Neuron (in vitro differentiated cells): Measurements from ENCODE around the gene MEF2B.
A peak's percentile ranks its signal among the peaks of the same experiment; 100 is the strongest.

ENCODE experiments used
- H2AFZ ChIP-seq: one replicate; pipeline ENCODE4 v1.6.1; 2013; ENCODE audit warnings: low read depth, mild to moderate bottlenecking, inconsistent platforms, low read length, moderate library complexity
- H3K27me3 ChIP-seq: one replicate; pipeline ENCODE4 v1.6.1; 2013; ENCODE audit warnings: low read length; ENCODE audit not compliant: insufficient read depth
- H3K36me3 ChIP-seq: one replicate; pipeline ENCODE4 v1.6.1; 2013; ENCODE audit warnings: low read length; ENCODE audit not compliant: insufficient read depth
- H3K4me1 ChIP-seq: one replicate; pipeline ENCODE4 v1.6.1; 2013; ENCODE audit warnings: low read length; ENCODE audit not compliant: insufficient read depth
- H3K4me3 ChIP-seq: 2 replicates; pipeline ENCODE4 v1.5.1; 2013; ENCODE audit warnings: mild to moderate bottlenecking, low read length, moderate library complexity
- H3K9me3 ChIP-seq: one replicate; pipeline ENCODE4 v1.6.1; 2013; ENCODE audit warnings: low read length

Gene MEF2B

DNA sequence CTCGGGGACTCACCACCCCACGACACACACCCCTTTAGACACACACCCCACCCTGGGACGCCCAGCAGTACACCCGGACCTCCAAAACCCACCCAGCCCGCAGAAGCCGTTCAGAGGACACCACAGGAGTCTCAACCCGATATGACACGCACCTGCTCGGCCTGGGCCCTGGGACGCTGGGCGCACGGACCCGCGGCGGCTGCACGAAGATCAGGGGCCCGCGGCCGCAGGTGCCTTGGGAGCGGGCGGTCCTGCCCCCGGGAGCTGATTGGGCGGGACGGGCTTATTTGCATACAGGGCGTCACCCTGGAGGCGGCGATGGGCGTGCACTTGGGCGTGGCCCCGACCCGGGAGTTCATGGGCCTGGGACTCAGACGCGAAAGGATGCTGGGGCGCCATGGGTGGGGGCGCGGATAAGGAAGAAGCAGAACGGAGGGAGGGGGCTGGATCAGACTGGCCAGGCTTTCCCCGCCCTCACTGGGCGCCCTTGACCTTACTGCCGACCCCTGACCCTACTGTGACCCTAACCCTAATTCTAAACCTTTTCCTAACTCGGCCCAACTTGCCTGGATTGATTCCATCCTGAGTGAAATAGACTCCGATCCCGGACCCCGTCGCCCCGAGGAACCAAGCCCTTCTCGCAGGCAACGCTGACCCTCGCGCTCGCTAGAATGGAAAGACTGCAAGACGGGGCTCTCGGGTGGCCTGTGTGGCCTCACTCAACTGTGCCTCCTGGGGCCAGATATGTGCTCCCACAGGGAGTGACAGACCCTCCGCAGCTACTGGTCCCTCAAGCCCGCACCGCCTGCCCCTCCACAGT lies at the start of gene MEF2B:
MEF2B (minus strand) TSS at position 211 of the 820 bp plus-strand sequence. CDS start 19,528 bp downstream, outside the sequence.
- Histone ChIP-seq H2AFZ (no peak within 1 kb of the TSS), H3K4me3 (no peak within 1 kb of the TSS), H3K9me3 (no peaks in the 10 kb centered on the region)

DNA sequence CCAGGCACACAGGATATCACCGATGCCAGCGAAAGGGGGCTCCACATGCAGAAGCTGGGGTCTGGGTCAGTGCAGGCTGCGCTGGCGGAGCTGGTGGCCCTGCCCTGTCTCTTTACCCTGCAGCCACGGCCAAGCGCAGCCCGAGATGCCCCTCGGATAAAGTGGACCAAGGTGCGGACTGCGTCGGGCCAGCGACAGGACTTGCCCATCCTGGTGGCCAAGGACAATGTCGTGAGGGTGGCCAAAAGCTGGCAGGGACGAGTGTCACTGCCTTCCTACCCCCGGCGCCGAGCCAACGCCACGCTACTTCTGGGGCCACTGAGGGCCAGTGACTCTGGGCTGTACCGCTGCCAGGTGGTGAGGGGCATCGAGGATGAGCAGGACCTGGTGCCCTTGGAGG lies 48.8 kb upstream of the MEF2B start:
- Histone ChIP-seq H2AFZ (no peak overlapping the region), H3K9me3 (peaks cover 3% of the 10 kb centered on the region), H3K4me3 (no peak overlapping the region)

More for the DNA sequence above, at the start of gene MEF2B:
- H3K36me3 ChIP-seq, result no peaks in the 10 kb centered on the region
- H3K4me1 ChIP-seq, result no peaks in the 10 kb centered on the region
- H3K27me3 ChIP-seq, result no peaks in the 10 kb centered on the region

DNA sequence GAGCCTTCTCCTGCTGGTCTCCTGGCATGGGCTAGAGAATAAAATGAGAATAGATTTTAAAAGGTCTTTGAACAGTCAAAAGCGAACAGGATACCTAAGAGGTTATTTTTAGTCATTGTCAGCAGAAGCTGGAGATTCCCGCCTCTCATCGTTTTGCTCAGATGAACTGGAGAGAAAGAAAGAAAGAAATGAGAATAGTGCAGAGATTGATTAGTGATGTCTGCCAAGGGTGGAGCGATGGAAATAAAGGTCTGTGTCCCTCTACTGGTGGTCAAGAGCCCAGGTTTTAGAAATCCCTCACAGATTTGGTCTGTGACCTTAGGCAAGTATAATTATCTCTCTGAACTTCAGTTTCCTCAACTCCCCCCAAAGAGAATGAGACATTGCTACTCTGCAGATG lies 47.0 kb upstream of the MEF2B start:
- no peak overlapping the region for H2AFZ ChIP-seq
- no peak overlapping the region for H3K4me3 ChIP-seq
- no peaks in the 10 kb centered on the region for H3K9me3 ChIP-seq
- peaks cover 31% of the 10 kb centered on the region for H3K36me3 ChIP-seq
- peaks cover 27% of the 10 kb centered on the region for H3K4me1 ChIP-seq
- H3K27me3 ChIP-seq, result no peaks in the 10 kb centered on the region

More for the DNA sequence above, 48.8 kb upstream of the MEF2B start:
- peaks cover 45% of the 10 kb centered on the region for H3K36me3 ChIP-seq
- H3K27me3 ChIP-seq, result no peaks in the 10 kb centered on the region
- H3K4me1 ChIP-seq, result peaks cover 10% of the 10 kb centered on the region

DNA sequence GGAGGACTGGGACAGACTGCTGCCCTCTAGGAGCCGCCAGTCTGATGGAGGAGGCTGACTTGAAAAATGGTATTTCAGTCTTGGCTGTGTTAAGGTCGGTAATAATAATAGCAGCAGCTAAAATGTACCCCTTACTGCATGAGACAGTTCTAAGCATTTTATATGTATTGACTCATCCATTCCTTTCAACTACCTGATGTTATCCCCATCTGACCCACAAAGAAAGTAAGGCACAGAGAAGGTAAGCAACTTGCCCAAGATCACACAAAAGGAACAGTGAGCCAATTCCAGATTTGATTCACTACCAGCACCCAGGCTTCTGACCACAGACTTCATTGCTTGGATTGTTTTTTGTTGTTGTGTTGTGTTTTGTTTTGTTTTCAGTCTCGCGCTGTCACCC lies 45.7 kb upstream of the MEF2B start:
- Histone ChIP-seq H2AFZ (no peak overlapping the region), H3K4me3 (no peak overlapping the region), H3K9me3 (no peaks in the 10 kb centered on the region), H3K36me3 (peaks cover 20% of the 10 kb centered on the region), H3K27me3 (no peaks in the 10 kb centered on the region), H3K4me1 (peaks cover 27% of the 10 kb centered on the region)

DNA sequence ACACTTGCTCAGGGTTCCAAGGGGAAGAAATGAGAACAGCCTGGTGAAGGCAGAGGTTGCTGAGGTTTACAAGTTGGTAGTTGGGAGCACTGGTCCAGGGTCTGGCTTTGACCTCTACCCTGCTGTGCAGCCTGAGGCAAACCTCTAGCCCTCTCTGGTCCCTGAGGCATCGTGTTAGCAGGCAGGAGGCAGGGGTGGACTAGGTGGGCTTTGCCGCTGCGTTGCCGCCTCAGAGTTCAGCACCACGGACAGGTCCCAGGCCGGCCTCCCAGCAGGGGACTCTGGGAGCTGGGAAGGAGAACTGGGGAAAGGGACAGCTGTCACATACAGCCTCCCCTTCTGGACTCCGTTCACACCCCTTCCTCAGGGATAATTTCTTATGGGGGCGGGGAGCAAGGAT lies 44.8 kb upstream of the MEF2B start:
- peaks cover 27% of the 10 kb centered on the region for H3K4me1 ChIP-seq
- no peaks in the 10 kb centered on the region for H3K9me3 ChIP-seq
- peaks cover 20% of the 10 kb centered on the region for H3K36me3 ChIP-seq
- H3K27me3 ChIP-seq, result no peaks in the 10 kb centered on the region
- no peak overlapping the region for H3K4me3 ChIP-seq
- H2AFZ ChIP-seq, result no peak overlapping the region

DNA sequence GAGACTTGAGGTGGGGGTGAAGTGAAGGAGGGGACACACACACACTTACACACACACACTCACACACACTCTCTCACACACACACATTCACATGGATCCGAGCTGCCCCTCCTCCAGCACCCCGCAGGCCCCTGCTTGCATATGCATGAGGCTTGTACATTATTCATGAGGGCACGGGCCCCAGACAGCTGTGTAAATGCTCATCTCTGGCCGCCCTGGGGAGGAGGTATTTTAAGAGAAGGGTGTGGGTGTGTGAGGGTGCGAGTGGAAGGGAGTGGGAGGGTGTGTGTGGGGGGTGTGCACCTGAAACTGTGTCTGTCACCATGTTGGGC lies 44.1 kb upstream of the MEF2B start:
- peaks cover 27% of the 10 kb centered on the region for H3K4me1 ChIP-seq
- H3K36me3 ChIP-seq, result peaks cover 17% of the 10 kb centered on the region
- H2AFZ ChIP-seq, result no peak overlapping the region
- H3K9me3 ChIP-seq, result no peaks in the 10 kb centered on the region
- H3K27me3 ChIP-seq, result no peaks in the 10 kb centered on the region
- H3K4me3 ChIP-seq, result peak overlapping the region; percentile 74

DNA sequence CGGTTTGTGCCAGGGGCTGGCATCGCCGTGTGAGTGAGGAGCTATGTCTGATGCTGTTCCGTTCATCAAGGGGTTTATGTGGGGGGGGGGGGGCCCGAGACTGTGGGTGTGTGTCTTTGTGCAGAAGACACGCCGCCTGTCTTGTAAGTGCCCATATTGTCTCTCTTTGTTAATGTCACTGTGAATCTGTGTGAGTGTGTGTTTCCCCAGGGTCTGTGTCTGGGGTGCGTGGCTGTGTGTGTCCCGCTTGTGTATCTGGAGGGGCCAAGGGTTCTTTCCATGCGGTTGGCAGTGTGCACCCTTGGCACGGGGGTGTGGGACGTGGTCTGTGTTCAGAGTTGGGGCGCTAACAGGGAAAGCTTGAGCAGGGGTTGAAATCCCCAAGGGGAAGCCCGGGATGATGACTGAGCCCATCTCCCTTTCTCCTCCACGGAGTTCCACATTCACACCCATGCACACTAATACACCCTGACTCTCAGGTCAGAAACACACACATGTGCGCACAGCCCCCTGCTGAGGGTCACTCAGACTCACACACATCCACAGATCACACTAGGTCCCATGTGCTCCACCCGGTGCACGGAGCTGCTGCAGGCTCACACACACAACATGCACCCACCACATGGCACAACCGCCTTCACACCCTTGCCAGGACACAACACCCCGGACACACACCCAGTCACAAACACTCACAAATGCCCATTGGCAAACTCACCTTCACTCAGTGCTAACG lies 43.5 kb upstream of the MEF2B start:
- Histone ChIP-seq H2AFZ (no peak overlapping the region), H3K4me3 (peak overlapping the region; percentile 74), H3K9me3 (no peaks in the 10 kb centered on the region), H3K36me3 (peaks cover 16% of the 10 kb centered on the region), H3K4me1 (peaks cover 27% of the 10 kb centered on the region), H3K27me3 (no peaks in the 10 kb centered on the region)

DNA sequence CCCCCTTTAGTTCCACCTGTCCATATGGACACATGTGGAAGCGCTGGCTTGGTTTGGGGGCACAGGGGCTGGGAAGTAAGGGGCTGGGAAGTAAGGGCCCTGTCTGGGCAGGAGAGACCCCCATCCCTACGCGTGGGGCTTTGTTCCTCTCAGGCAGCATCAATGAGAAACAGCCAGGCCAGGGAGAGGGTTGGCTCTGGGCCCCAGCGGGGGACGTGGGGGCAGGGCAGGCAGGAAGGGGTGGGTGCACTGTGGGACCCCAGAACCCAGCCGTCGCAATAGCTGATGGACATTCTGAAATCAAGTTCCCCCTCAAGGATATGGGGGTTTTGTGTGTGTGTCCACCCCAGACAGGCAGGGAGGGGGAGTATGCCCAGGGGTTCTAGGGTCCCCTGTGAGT lies 42.9 kb upstream of the MEF2B start:
- Histone ChIP-seq H3K9me3 (no peaks in the 10 kb centered on the region), H2AFZ (no peak overlapping the region), H3K27me3 (no peaks in the 10 kb centered on the region), H3K4me3 (peak overlapping the region; percentile 74), H3K4me1 (peaks cover 27% of the 10 kb centered on the region), H3K36me3 (peaks cover 16% of the 10 kb centered on the region)

DNA sequence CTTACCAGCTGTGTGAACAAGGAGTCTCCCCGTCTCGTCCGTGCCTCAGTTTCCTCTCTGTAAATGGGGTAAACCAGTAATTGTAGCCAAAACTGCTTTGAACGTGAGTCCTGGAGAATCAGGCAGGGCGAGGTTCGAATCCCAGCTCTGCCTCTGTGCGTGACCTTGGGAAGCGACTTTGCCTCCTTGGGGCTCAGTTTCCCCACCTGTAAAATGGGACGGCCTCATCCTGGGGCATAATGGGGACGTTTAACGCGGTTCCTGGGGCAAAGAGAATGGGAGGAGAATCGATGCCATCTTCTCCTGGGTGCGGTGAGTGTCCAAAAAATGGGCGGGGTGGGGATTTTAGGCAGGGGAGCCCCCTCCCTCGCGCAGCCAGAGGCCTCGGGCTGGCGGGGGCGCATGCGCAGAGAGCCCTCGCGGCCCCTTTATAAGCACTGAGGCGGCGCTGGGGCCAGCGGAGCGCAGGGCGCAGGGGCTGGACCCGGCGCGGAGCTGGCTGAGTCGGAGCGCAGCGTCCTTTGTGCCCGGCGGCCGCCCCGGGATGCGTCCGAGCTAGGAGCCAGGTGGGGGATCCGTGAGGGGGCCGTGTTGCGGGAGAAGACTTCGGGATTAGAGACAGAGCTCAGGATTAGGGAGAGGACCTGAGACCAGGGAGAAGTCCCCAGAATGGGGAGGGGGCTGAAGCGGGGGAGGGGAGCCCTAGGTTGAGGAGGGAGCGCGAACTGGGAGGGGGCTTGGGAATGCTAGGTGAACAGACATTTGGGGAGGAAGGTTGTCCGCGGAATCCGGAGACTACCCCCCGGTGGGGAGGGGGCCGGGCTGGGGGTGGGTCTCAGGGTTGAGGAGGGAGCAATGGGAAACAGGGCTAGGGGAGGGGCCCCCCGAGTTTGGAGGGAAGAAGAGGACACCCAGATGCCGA lies 41.7 kb upstream of the MEF2B start, which contains the start of gene NCAN:
NCAN (plus strand) TSS at position 460 of the 922 bp plus-strand sequence. CDS start 4,996 bp downstream, outside the sequence.
- peaks cover 31% of the 10 kb centered on the region for H3K4me1 ChIP-seq
- H2AFZ ChIP-seq, result peak within 1 kb of the TSS; percentile 7
- peaks cover 11% of the 10 kb centered on the region for H3K36me3 ChIP-seq
- no peaks in the 10 kb centered on the region for H3K9me3 ChIP-seq
- H3K27me3 ChIP-seq, result no peaks in the 10 kb centered on the region
- peak within 1 kb of the TSS; percentile 74 for H3K4me3 ChIP-seq

DNA sequence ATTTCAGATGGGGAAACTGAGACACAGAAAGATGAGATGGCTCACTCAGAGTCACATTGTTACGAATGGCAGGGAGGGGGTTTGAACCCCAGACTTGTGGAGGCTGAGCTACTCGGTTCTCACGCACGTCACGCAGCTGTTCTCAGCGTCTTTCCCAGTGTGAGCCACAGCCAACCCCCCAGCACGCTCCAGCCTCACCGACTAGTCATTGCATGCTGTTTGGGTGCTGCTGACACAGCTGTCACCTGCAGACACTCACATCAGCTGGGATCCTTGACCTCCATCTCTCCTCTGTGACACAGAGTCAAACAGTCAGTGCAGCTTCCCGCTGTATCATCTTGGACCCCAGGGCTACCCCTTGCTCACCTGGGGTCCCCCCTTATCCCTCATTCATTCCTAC lies 39.3 kb upstream of the MEF2B start:
- Histone ChIP-seq H3K4me1 (peaks cover 26% of the 10 kb centered on the region), H3K27me3 (no peaks in the 10 kb centered on the region), H3K9me3 (no peaks in the 10 kb centered on the region), H2AFZ (no peak overlapping the region), H3K4me3 (no peak overlapping the region), H3K36me3 (no peaks in the 10 kb centered on the region)

DNA sequence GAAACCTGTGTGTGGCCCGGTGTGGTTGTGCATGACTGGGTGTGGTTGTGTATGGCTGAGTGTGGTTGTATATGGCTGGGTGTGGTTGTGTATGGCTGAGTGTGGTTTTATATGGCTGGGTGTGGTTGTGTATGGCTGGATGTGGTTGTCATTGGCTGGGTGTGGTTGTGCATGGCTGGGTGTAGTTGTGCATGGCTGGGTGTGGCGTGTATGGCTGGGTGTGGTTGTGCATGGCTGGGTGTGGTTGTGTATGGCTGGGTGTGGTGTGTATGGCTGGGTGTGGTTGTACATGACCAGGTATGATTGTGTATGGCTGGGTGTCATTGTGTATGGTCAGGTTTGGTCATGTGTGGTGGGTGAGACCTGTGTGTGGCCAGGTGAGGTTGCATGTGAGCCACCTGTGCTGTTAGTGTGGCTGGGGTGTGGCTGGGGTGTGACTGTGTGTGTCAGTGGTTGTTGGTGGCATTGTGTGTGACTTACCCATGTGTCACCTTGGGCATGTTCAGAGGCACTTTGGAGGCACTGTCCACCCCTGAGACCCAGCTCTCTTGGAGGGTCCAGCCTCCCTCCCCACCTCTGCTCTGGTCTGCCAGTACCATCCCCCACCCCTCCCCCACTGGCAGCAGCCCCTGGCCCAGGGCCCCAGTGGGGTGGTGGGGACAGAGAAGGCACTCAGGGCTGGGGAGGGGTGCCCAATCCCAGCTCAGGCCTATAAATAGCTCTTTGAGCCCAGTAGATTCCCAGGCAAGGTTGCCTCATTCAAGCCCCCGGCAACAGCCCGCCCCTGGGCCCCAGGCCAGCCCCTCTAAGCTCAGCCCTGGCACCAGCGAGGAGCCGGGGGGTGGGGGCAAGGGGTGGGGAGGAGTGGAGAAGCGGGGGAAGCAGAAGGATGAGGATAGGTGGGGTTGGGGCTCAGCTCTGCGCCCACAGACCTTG lies 37.8 kb upstream of the MEF2B start:
- no peak overlapping the region for H2AFZ ChIP-seq
- H3K27me3 ChIP-seq, result no peaks in the 10 kb centered on the region
- H3K36me3 ChIP-seq, result no peaks in the 10 kb centered on the region
- no peaks in the 10 kb centered on the region for H3K9me3 ChIP-seq
- peaks cover 13% of the 10 kb centered on the region for H3K4me1 ChIP-seq
- H3K4me3 ChIP-seq, result no peak overlapping the region

DNA sequence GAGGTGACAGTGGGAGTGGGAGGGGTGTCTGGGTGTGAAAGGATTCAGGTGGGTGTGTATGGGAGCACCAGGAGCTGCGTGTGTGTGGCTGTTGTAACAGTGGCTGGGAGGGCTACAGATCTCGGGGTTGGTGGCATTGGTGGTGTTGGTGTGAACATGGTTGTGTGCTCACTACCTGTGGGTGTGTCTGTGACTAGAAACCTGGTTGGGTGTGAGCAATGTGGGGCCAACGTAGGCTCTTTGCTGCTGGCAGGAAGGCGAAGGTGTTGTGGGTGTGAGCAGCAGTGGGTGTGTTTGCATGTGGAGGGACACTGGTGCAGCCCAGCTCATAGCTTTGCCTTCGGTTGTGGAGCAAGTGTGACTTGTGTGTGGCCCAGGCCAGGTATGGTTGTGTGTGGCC lies 36.9 kb upstream of the MEF2B start:
- Histone ChIP-seq H3K4me1 (peaks cover 12% of the 10 kb centered on the region), H3K27me3 (no peaks in the 10 kb centered on the region), H3K4me3 (no peak overlapping the region), H3K36me3 (no peaks in the 10 kb centered on the region), H3K9me3 (no peaks in the 10 kb centered on the region), H2AFZ (no peak overlapping the region)
